GM18511 (cell line): ENCODE data around the gene ARHGAP22.

ENCODE experiments used
- ATAC-seq: cut with Tn5 transposase; IDR thresholded peaks from one replicate; pipeline ENCODE4 v1.9.1; 2021; ENCODE audit warnings: mild to moderate bottlenecking, moderate library complexity; ENCODE audit not compliant: unreplicated experiment

The ARHGAP22 gene

DNA sequence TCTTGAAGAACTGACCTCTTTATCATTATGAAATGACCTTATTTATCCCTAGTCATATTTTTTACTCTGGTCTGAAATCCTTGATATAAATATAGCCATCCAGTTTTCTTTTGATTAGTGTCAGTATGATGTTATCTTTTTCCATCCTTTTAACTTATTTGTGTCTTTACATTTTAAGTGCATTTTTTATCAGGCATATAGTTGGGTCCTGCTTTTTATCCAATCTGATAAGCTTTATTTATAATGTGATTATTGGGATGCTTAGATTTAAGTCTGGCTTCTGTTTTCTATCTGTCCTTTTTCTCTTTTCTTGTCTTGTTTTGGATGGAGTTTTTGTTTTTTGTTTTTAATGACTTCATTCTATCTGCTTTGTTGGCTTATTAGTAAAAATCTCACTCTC, 119.2 kb downstream of the ARHGAP22 start:
- no peak for ATAC-seq

DNA sequence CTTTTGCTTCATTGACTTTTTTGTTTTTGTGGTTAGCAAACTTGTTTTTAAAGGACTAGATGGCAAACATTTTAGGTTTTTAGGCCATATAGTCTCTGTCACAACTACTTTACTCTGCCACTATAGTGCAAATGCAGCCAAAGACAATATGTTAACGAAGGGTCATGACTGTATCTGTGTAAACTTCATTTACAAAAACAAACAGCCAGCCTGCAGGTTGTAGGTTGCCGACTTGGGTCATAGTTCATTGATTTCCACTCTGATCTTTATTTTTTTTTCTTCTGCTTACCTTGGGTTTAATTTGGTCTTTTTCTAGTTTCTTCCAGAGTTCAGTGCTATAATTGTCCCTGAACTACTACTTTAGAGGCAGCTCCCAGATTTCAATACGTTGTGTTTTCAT, 120.0 kb downstream of the ARHGAP22 start:
- no peak for ATAC-seq

DNA sequence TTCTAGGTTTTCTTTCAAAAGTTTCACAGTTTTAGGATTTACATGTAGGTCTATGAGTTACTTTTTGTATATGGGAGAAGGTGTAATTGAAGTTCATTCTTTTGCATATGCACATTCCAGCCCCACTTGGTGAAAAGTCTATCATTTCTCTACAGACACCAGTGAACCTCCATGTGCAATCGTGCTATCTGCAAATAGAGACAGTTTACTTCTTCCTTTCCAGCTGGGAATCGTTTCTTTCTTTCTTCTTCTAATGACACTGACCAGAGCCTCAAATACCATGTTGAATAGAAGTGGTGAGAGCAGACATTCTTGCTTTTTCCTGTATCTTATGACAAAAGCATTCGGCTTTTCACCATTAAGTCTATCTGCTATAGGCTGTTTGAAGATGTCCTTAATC, 122.7 kb downstream of the ARHGAP22 start:
- no peak for ATAC-seq

DNA sequence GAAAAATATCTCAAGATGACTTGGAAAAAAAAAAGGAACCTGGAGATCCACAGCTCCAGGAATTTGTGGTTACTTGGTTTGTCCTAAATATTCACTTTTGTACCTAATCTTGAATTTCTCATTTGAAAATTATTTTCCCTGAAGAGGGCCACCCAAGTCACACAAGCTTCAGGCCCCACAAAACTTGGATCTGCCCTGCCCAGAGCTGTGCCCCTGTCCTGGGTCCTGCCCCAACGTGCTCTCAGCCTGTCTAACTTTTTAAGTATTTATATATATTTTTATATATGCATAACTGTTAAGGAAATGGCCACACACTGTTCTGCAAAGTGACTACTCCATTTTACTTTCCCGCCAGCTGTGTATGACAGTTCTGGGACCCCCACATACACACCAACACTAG, 123.5 kb downstream of the ARHGAP22 start:
- no peak for ATAC-seq

DNA sequence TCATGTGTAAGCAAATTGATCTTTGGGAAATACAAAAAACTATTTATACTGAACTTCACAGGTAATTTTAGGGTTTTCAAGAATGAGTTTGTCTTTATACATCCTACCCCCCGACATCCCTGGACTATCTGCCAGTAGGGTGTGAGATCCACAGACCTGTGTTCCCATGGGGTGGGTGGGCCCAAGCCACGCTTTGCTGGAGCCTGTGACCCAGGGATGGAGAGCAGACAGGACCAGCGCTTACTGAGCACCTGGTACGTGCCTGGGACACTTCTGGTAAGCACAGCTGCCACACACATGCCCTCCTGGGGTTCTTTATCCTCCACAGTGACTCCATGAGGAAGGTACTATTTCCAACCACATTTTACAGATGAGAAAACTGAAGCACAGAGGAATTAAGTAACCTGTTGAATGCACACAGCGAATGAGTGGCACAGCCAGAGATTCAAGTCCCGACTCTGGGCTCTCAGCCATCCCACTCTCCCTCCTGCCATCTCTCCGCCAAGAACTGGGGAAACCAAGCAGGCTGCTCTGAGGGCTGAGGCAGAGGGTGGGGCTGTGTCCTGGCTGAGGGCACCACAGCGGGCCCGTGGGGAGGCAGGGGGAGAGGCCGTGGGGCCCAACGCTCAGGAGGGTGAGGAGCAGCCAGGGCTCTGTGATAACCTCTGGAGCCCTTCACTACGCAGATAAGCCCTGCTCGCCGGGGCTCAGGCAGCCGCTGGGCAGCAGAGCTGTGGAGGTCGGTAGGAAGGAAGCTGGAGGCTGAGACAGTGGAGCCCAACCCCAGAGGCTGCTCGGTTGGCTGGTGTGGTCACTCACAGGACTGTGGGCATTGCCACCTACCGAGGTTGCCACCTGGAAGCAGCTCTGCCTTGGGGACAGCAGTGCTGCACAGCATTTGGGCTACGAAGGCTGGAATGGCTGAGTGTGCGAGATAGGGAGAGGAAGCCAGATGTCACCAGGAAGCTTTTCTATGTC, 124.2 kb downstream of the ARHGAP22 start:
- ATAC-seq: no peak

DNA sequence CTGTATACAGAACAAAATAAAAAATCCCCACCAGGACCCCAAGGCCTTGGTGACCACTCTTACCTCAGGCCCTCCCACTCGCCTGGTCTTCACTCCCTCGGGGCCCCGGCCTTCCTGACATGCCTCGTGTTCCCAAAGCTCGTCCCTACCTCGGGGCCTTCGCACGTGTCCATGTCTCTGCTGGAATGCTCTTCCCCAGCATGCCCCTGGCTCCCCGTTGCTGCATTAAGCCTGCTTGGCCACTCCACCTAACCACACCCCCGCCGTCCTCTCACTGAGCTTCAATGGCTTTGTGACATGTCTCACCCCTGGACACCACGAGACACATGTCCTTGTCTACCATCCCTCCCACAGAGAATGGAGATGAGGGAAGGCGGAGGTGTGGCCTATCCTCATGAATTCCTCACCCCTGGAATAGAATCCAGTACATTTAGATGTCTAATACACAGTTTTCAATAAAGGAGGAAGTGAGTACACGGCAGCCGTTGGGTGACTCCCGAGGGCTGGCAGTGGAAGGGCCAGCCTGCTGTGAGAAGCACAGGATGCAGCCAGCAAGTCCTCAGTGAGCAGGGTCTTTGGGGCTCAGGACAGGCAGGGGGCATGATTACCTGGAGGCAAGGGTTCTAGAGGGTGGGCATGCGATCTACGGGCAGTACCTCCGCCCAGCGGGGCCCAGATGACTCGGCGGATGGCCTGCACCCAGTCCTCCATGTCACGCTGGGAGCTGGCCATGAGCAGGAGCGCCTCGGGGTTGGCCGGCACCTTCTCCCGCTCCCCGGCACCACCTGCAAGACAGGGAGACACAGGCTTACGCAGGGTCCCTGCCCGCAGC, 125.7 kb downstream of the ARHGAP22 start:
- no peak for ATAC-seq

DNA sequence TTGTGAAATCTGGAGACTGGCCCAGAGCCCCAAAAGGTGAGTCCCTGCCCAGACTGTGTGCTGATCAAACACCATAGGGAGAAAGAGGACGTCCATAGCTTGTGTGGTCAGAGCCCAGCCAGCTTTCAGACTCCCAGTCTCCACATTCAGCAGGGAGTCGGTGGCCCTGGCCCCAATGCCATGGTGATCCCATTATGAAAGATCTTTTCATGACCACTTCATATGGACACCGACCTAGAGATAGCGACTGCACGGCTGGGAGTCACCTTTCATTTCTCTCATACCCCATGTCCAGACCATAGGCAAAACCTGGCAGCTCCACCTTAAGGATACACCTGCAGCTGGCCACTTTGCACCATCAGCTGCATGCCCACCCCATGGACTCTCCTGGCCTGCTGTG, 126.4 kb downstream of the ARHGAP22 start:
- ATAC-seq: no peak

DNA sequence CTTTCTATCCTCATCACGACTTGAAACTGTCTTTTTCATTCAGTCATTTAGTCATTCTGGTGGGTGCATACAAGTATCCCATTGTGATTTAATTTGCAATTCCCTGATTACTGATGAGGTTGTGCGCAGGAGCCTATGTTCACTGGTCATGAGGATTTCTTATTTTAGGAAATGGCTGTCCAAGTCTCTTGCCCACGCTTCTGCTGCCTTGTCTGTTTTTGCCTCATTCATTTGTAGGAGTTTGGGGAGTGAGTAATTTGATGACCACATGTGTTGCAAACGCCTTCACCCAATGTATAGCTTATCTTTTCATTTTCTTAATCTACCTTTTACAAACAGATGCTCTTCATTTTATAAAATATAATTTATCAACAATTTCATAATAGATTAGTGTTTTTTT, 127.3 kb downstream of the ARHGAP22 start:
- no peak for ATAC-seq

DNA sequence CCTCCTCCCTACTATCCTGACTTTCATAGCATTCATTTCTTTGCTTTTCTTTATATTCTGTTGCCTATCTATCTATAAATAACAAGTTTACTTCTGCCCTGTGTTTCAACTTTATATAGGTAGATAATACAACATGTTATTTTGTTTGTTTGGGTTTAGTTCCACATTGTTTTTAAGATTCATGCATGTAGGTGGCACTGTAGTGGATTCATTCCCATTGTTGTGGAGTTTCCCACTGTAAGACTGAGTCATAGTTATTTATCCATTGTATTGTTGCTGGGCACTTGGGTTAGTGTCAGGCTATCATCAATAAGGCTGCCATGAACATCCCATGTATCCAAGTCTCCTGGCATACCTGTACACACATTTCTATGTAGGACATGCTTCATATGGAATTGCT, 127.7 kb downstream of the ARHGAP22 start:
- no peak for ATAC-seq

DNA sequence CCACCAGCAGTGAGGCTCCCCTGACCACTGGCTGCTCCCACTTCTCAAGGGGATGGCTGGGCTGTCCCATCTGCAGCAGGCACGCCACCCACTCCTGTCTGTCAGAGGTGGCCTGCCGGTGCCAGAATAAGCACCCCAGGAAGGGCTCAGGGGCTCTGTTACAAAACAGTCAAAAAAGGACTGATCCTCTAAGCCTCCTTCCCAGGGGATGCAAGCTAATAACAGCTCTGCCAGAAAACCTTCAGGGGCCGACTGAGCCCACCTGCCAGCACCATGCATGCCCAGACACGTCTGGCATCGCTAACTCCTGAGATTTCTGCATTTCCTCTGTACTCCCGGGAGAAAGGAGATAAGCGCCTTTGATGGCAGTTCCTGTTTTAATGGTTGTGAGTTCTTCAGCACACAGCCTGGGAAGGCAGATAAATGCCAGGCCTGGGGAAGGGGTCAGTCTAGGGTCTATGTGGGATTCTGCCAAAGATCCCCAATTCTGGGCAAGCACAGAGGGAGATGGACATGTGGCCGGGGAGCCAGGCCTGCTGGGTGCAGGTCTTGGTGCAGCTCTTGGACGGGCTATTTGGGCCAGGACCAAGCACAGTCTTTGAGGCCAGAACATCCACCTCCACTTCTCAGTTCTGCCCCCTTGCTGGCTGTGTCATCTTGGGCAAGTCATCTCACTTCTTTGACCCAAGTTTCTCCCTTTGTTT, 128.4 kb downstream of the ARHGAP22 start:
- no peak for ATAC-seq

DNA sequence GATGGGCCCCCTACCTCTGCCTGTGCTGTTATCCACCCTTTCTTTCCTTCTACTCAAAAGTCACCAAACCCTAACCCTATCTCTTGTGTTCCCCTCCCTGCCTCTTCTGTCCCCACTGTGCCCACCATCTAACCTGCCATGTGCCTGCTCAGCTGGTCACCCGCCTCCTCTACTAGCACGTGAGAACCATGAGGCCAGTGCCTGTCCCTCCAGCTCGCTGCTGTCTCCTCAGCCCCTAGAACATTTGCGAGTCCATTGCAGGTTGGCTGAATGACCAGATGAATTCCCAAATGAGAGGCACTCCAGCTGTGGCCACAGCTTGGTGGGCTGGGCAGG, 129.0 kb downstream of the ARHGAP22 start:
- ATAC-seq: no peak

DNA sequence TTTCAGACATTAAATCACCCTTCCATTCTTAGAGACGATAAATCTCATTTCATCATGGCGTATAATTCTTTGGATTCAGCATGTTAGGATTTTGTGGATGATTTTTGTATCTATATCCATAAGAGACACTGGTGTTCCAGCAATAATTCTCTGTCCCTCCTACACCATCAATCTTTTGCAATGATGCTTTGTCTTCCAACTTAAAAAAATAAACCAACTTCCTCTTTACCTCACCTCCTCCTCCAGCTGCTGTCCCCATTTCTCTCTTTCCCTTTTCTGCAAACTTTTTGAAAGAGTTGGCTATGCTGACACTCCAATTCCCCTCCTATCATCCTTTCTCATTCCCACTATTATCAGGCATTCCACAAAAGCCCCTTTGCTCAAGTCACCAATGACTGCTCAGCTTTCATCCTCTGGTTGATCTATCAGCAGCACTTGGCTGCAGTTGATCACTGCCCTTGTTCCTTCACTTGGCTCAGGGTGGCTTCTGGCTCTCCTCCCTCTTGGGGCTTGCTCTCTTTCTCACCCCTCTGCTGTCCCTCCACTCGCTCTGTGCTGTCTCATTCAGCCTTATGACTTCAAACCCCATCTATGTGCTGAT, 130.0 kb downstream of the ARHGAP22 start:
- no peak for ATAC-seq

DNA sequence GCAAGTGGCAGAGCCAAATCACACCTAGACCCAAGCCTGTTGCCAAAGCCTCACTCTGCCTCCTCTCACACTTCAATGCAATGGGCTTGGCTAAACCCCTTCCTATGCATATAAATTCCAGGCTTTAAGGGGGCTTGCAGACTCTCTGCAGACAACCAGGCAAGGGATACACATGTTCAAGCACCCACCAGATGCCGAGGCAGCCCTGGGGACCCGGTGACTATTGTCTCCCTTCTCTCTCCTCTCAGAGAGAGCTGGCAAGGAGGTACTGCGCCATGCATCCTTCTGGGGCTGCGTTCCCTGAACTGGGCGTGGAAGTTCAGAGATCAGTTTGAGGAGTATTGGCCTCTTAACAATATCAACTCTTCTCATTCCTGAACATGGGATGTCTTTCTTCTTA, 131.2 kb downstream of the ARHGAP22 start:
- no peak for ATAC-seq

DNA sequence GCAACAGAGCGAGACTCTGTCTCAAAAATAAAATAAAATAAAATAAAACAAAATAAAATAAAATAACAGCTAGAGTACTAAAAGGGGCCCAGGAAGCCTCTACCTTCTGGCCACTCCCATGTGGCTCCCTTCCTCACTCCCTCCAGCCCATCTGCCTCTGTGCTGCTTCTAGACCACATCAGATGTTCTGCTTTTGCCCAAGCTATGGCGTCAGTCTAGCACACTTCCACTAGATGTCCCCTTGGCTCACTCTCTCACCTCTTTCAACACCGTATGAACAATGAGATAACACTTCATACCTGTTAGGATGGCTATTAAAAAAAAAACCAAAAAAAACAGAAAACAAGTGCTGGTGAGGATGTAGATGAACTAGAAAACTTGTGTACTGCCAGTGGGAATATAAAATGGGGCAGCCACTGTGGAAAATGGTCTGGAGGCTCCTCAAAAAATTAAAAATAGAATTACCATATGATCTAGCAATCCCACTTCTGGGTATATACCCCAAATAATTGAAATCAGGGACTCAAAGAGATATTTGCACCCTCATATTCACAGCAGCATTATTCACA, 132.3 kb downstream of the ARHGAP22 start:
- no peak for ATAC-seq

DNA sequence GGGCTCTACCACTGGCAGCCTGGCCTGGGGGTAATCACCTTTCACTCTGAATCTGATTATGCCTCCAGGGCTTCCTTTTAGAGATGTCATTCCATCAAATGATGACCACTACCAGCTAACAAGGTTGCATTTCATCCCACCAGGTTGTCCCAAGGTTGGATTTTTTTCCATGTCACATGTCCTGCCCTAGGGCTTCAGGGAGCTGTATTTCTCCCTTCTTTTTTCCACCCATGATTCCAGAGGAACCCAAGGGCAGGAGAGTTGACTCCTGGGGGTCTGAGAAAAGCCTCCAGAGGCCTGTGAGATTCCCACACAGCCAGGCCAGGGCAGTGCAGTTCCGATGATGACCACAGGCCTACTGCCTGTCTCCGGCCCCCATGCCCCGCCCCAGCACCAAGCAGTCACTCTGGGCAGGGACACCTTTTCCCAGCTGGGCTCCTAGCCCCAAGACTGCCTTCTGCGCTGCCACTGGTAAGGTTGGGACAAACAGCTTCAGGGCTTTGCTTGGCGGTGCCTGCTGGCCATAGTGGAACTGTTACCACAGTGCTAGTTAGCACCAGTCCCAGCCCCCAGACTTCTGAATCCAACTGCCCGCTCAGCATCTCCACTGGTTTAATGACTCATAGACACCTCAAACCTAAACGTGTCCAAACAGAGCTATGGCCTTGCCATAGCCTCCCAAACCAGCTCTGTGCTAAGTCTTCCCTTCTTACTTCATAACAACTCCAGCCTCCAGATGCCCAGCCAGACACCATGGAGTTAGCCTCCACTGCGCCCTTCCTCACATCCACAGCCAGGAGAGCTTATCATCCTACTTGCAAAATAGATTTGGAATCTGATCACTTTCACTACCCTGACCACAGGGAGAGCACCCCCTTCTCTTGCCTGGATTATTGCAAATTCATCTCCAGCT, 133.7 kb downstream of the ARHGAP22 start:
- no peak for ATAC-seq

DNA sequence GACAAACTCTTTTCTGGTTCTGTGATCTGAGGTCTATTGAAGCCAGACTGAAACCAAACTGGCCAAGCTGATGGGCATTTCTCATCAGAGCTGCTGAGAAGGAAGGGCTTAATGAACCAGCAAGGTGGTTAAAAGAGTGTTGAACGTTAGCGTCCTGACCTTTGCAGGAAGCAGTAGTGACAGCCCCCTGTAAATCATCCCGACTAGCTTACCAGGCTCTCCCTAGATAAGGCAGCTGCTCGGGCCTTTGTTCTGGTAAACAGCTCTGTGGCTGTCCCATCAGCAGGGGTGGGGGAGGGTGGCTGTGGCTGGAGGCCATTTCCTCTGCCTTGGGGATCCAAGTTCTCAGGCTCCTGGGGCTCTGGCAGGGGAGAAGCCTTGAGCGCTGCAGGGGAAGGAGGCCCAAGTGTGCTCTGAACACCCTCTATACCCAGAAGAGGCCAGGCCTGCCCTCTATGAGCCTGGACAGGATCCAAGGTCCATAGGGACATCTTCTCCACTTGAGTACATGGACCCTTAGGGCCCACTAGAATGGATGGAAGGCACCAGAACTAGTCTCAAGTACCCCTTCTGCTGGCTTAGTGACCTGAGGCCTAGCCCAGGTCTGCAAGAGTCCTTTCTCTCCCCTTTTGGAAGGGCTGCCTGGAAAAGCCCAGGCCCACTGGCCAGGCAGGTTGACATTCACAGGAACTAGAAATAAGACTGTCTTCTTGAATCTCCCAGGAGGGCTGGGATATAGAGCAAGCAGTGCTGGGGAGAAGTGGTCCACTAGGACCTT, 134.6 kb downstream of the ARHGAP22 start:
- no peak for ATAC-seq

DNA sequence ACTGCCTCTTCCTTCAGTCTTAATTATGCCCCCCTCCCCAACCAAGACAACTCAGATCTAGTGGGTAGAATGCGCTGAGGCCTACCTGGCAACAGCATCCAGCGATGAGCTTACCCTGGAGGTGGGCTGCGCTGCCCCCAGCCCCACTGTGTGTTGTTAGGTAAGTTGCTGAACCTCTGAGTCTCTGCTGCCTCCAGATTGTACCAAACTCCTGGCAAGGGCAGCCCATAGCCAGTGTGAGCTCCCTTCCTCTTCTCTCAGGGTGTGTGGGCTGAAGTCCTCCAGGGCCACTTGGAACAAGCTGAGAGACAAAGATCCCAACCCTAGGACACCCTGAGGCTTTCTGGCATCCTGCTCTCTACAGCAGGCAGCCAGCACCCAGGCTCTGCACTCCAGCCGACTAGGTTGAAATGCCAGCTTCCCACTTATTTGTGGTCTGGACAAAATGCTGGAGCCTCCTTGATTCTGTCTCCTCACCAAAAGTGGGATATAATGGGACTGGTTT, 135.3 kb downstream of the ARHGAP22 start:
- no peak for ATAC-seq

DNA sequence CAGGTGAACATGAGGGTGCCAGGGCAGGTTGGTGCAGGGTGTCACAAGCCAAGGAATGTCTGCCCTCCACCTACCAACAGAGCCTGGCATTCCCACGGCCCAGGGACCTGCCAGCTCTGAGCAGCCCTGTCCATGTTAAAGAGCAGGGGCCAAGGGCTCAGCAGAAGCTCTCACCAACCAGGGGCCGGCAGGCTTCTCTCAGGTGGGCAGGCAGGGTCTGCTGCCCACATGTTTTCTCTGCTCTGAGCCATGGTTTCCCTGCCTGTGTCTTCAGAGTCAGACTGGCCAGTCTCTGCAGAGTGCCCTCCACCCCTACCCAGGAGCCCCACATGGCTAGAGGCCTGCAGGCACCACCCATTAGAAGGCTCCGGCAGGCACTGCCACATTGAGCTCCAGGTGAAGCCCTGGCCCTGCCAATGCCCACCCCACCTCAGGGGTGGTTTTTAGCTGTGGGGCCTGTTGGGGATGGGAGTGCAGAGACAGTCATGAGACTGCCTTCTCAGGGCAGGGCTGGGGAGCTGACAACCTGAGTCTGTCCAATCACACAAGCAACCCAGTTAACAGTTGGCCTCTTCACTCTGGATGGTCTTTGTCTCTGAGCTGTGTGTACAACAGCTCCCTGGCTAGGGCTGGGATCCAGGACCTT, 135.9 kb downstream of the ARHGAP22 start:
- no peak for ATAC-seq
